GM04504 (cell line): ENCODE measurements around the gene WIPF1.

ENCODE experiments used
- DNase-seq: peaks from one replicate; pipeline ENCODE4 v3.0.0-alpha.2; 2012; ENCODE audit warnings: low read depth

WIPF1 gene

GRCh38 chr2:174621323-174621722 lies 23.7 kb upstream of the WIPF1 start:
- no peak for DNase-seq

DNA sequence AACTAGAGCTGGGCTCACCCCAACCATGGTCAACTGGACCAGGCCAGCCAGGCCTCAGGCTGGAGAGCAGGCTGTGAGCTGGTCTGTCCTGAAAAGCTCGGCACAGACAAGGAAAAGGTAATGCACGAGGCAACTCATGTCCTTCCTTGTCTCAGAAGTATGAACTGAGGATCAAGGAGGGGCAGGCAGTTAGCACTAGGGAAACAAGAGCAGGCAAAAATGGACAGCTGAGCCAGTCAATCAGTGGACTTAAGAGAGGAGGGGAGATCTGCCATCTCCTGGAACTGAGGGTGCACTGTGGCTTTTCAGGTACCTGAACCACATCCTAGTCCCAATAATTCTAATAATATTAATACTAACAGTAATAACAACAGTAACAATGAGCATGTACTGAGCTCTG lies 20.6 kb upstream of the WIPF1 start:
- DNase-seq, result no peak

DNA sequence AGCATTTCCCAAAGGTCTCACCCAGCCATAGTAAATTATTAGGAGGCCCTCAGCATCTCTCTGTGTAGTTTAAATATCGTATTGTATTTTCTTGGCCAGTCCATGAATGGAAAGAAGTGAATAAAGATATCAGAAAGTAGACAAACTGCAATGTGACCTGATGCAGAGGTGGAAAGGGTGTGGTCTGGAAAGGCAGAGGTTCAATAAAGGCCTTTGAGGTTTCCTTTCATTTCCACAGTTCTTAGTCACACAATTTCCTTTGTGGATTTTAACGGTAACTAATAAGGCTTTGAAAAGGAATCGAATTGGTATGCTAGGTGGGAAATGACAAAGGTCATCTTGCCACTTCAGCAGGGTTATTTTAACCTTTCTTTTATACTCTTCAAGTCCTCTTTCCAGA lies 20.1 kb upstream of the WIPF1 start:
- no peak for DNase-seq

DNA sequence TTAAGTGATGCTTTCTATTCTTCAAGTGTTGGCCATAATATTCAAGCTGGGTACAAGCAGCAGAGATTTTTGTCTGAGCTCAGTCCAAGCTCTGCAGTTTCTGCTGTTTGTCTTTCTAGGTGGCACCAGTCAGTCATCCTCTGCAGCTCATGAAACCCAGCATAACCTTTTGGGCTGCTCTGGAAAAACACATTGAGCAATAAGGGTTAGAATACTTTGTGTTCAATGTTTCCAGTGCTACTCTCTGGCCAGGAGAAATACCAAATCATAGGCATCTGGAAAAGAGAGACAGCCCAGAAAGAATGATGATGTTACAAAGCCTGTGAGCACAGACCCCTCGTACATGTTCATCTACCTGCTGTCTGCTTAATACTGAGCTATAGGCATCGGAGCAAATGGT lies 19.5 kb upstream of the WIPF1 start:
- DNase-seq, result no peak

DNA sequence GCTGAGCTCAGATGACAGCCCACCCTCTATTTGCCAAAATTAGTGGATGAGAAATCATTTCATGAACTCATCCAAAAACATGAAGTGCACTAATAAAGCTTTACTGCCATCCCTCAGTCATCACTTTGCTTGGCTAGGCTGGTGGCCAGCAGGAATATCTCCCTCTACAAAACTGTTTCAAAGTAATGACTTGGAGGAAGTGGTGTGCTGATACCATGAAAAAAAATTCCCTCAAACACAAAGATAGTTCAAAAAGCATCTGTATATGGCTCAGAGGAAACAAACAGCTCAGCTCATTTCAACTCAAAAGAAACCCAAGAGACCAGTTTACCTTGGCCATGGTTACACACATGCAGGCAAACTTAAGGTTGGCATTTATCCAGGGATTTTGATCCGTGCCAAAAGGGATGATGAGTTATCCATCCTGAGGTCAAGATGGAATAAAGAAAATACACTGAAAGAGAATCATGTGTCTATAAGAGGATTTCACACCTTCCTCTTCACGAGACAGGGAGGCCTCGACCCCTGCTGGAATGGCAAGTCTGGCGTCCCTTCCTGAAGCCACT lies 18.4 kb upstream of the WIPF1 start:
- DNase-seq, result no peak

DNA sequence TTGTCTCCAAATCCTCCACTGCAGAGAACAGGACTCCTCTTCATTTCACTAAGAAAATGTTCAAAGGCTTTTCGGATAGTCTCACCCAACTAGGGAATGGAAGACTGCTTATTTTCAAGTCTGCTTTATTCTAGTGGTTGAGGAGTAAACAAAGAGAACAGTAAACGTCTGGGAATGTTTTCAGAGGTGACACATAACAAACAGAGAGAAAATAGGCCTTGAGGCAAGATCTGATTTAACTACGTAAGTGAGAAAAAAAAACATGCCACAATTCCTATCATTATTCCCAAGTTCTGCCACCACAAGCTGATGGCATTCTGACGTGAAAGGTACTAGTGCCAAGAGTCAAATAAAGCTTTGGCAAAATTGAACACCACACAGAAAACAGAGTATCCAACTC lies 16.7 kb upstream of the WIPF1 start:
- DNase-seq, result peak; percentile 64

- no peak for DNase-seq
Measured at GRCh38 chr2:174613531-174613930, 15.9 kb upstream of the WIPF1 start.

DNA sequence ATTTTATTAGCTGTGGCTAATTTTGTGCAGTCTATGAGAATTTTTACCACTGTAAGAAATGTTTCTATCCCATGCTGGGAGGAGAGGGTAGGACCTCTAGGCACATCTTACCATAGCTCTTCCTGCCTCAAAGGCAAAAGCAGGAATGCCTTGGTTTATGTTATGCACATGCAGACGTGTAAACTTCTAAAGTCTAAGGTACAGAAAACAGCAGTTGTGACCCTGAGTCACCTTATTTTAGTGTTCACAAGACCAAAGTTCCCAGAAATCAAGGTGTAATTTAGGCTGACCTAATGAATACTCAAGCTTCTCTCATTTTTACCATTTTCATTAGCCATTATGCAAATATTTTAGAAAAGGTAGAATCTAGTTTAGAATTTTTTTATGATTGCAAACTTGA lies 15.4 kb upstream of the WIPF1 start:
- DNase-seq, result no peak

DNA sequence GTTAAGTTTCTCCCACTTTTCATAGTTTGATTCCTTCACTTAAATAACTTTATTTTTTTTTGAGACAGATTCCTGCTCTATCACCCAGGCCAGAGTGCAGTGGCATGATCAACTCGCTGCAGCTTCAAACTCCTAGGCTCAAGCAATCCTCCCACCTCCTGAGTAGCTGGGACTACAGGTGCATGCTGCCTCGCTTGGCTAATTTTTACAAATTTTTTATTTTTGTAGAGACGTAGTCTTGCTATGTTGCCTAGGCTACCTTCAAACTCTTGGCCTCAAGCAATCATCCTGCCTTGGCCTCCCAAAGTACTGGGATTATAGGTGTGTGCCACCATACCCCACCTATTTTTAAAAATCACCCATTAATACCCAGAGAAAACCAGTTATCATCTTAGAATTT lies 14.2 kb upstream of the WIPF1 start:
- DNase-seq, result no peak

DNA sequence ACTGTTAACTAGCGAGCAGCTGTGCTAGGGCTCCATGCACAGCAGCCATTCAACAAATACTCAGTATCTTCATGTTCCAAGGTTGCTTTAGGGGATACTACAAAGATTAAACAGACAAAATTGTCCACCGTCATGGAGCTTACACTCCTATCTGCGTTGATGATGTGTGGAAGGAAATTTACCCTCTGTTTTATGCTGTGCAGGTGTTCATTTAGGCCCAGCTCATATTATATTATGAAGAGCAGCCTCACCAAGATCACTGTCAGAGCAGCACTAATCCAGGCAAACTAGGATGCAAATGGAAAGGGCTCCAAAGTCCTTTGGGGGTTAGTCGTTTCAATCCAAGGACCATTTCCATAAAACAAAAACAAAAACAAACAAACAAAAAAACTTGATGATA lies 13.4 kb upstream of the WIPF1 start:
- no peak for DNase-seq

DNA sequence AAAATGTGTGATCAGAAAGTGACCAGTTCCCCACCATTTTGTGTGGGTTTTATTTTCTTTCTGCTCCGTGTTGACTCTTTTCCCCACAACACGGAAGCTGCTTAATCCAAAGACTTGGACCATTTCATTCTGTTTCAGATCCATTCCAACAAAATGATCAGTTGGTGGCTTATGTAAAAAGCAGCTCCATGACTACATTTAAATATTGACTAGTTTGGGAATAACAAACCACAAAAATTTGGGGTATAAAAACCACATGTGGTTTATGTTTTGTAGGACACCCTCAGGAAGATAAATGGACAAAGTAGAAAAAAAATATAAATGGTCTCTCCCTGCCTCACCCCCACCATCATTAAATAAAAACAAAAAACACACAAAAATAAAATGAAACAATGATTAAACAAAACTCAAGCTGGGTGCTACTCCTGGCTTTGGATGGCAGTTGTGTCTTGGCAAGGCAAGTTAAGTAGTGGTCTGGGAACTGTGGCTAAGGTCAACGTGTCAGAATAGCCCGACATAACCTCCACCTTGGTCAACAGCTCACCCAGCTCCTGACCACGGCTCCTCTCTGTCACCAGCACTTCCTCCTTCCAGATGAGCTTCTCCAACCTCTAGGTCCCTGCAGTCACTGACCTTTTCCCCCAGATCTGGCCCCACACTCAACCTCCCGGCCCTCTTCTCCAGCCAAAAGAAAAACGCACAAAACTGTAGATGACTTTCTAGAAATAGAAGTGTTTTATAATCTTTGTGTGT lies 12.8 kb upstream of the WIPF1 start:
- DNase-seq, result no peak

DNA sequence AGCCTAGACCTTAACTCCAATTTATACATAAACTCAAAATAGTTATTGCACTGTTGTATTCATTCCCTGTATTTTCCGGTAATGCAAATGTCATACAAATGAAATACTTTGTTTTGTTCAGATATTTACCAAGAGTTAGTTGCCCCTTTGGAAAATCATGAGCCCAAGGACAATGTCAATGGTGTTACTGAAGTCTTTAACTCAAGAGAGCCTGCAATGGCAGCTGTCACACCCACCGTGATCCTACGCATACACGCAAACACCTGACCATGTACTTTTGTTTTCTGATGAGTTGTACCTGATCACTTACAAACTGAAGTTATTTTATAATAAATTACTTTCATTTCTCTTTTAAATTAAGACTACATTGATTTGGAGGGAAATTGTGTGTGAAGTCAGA lies 11.7 kb upstream of the WIPF1 start:
- DNase-seq, result no peak

GRCh38 chr2:174608866-174609214 lies 11.2 kb upstream of the WIPF1 start:
- DNase-seq, result no peak

- DNase-seq, result no peak
Measured at GRCh38 chr2:174607989-174608865, 10.6 kb upstream of the WIPF1 start.

- no peak for DNase-seq
Measured at GRCh38 chr2:174607584-174607983, 10.0 kb upstream of the WIPF1 start.

DNA sequence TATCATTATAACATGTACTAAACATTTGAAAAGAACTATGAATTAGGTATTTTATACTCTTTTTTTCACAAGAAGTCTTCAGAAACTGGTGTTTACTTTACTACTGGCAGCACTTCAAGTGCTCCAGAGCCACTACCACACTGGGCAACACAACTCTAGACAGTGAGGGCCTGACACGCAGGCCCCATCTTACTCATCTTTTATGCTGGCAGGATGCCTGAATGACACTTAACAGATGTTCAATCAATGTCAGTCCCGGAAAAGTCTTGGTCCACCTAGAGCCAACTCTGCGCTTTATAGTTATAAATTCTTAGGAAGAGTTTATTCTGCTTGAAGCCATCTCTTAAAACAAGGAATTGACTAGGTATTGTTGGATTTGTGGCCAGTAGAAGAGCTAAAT lies 8.7 kb upstream of the WIPF1 start:
- peak; percentile 92 for DNase-seq

DNA sequence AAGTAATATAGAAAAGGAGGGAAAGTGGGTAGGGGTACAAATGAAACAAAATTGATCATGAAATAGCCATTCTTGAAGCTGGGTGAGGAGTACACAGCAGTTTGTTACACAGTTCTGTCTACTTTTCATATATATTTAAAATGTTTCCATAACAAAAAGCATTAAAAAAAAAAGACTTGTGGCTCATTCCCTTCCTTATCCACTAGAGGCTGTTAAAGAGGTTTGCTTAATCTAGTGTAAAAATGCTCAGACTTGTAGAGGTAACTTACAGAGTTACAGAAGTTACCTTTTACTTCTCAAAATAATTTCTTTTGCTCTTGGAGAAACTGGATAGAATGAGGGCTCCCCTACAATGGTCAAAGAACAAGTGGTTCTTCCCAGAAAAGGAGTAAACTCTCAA lies 8.1 kb upstream of the WIPF1 start:
- no peak for DNase-seq

DNA sequence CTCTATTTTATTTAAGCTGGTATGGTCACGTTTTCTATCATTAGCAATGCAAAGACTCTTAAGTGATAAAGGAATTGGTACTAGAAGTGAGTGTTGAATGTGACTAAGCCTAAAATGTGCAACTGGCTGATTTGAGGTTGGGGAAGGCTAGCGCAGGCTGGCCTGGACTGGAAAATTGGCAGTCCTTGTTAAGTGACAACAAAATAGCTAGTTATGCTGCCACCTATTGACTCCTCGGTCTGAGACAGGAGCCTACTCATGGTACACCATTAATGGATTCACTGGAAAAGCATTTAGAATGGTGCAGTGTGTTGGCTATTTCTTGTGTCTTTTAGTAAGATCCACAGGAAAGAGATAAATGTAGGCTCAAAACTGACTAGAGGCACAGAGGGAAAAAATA lies 5.7 kb upstream of the WIPF1 start:
- DNase-seq, result no peak

DNA sequence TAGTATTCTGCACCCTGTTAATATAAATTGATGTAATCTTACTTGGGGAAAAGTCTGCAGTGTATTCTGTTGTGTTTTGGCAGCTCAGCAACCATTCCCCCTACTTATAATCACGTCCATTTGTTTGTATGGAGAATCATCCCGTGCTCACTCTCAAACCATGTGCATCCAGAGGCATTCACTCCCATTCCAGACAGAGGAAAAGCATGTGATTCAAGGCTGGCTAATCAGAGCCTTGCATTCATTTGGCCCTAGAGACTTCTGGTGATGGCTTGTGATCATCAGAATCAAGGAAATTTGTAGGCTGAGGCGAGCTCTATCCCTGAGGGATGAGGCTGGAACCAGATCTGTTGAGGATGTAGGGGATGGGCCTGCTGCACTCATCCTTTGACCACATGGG lies 5.1 kb upstream of the WIPF1 start:
- no peak for DNase-seq

GRCh38 chr2:174600349-174600748 lies 2.7 kb upstream of the WIPF1 start:
- no peak for DNase-seq

GRCh38 chr2:174599310-174599921 lies 1.8 kb upstream of the WIPF1 start:
- DNase-seq, result no peak

DNA sequence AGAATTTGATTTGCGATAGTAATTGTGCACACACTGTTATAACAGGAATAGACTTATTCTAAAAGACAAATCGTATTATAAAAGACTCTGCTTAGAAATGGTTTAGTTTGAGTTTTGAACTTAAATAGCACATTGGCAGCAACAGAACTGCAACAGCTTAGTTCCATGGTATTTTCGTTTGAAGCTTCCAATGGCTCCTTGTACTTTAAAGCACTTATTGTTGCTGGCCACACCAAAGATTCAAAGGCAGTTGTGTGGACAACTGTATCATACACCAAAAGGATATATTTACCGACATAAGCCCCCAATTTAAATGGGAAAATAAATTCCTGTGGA lies 627 bp downstream of the WIPF1 start:
- DNase-seq, result no peak

- DNase-seq, result no peak
Measured at GRCh38 chr2:174595891-174596397, 1.7 kb downstream of the WIPF1 start.
